WI38 (cell line): ENCODE measurements around the gene SAP30BP.

Experiments used
- H3K4me3 ChIP-seq: 2 replicates; pipeline ENCODE4 v1.5.1; 2011; ENCODE audit warnings: low read depth, mild to moderate bottlenecking, control low read depth, low read length
- CTCF ChIP-seq: IDR thresholded peaks from 2 replicates; pipeline ENCODE4 v1.5.1; 2012; ENCODE audit warnings: low read depth, mild to moderate bottlenecking, control low read depth, low read length

The SAP30BP gene

DNA sequence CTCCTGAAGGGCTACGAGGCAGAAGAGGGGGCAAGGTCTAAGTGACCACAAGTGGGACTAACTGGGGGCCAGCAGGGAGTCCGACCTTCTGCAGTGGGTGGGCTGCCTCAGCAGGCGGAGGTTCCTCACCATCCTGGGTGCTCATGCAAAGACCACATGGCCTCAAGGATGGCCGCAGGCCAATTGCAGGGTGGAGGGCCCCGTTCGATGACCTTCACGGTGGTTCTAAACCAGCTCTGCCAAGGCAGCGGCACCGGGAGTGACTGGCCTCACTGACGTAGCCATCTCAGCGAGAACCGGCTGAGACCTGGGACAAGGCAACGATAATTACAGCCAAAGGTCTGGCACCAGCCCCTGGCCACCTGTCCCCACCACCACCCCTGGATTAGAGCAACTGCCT, 28.2 kb upstream of the SAP30BP start:
- TF ChIP-seq CTCF = no peak
- no peak overlapping the region for H3K4me3 ChIP-seq

GRCh38 chr17:75639327-75639726, 27.8 kb upstream of the SAP30BP start:
- no peak overlapping the region for H3K4me3 ChIP-seq
- no peak for TF ChIP-seq CTCF

- H3K4me3 ChIP-seq = no peak overlapping the region
- no peak for TF ChIP-seq CTCF
Measured at GRCh38 chr17:75639771-75640555, 27.2 kb upstream of the SAP30BP start.

- no peak overlapping the region for H3K4me3 ChIP-seq
- TF ChIP-seq CTCF = no peak
Measured at GRCh38 chr17:75640556-75641119, 26.5 kb upstream of the SAP30BP start.

GRCh38 chr17:75641343-75641742, 25.8 kb upstream of the SAP30BP start:
- no peak overlapping the region for H3K4me3 ChIP-seq
- no peak for TF ChIP-seq CTCF

DNA sequence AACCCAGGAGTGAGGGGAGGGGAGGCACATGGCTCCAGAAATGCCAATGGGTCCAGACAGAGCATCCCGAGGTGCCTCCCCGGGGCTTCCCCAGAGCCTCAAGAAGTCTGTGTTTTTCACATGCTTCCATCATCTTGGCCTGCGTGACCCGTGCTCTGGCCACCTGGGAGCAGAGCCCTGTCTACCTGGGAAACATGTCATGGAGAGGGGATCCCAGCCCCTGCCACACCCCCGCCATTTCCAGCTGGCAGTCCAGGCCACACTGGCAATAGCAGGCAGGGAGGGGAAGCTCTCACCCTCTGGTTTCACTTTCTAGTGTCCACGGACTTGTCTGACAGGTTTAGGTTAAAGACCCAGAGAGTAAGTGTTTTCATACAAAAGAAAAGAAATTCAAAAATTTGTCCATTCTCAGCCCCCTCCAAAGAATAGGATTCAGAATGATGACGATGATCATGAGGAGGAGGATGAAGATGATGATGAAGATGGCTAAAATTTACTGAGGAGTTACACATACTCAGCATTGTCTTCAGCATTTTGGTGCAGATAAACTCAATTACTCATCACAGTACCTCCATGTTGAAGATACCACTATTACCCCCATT, 24.9 kb upstream of the SAP30BP start:
- TF ChIP-seq CTCF = no peak
- H3K4me3 ChIP-seq = no peak overlapping the region
